ENCODE results near the gene ADGRG3. TPM values are rescaled to one million over a fixed set of nuclear protein-coding genes. Genes with fewer than 3 reads are reported as not detected.

Gene ADGRG3
- total RNA-seq, 1 experiment from 2014 or later: 0.46 TPM

GRCh38 chr16:57645169-57645568 is 22.9 kb upstream of the ADGRG3 start:
- Histone ChIP-seq H3T11ph (ENCODE audit: low read length) (no peak overlapping the region), H3K27me3 (ENCODE audit: insufficient read depth, low read length) (no peaks in the 10 kb centered on the region), H3K23ac (ENCODE audit: insufficient read length, low read depth, low read length) (no peak overlapping the region), H2BK5ac (ENCODE audit: insufficient read length, low read length) (no peak overlapping the region), H3K4ac (ENCODE audit: low read depth, low read length) (no peak overlapping the region), H2BK20ac (ENCODE audit: low read depth, low read length, poor library complexity, severe bottlenecking) (no peak overlapping the region), H4K91ac (ENCODE audit: insufficient read length, low read depth, low read length) (no peak overlapping the region), H3K23me2 (ENCODE audit: insufficient read length, low read depth, low read length, poor library complexity, severe bottlenecking) (no peaks in the 10 kb centered on the region), H3K9ac (ENCODE audit: extremely low read depth, insufficient read length, low read length) (no peak overlapping the region), H3K4me1 (ENCODE audit: insufficient read depth, low read length) (no peaks in the 10 kb centered on the region), H3K18ac (ENCODE audit: insufficient read length, low read depth, low read length) (no peak overlapping the region), H2AK5ac (ENCODE audit: insufficient read length, low read length) (no peak overlapping the region), H4K20me1 (ENCODE audit: control insufficient read depth, insufficient read depth, insufficient read length) (peaks cover 3% of the 10 kb centered on the region), H3K14ac (ENCODE audit: insufficient read depth, low read length) (no peak overlapping the region), H3K9me3 (ENCODE audit: control insufficient read depth, low read depth, low read length) (no peaks in the 10 kb centered on the region), H3K79me2 (ENCODE audit: insufficient read depth, low read length) (no peaks in the 10 kb centered on the region), H3K56ac (ENCODE audit: insufficient read length, low read depth, low read length) (no peak overlapping the region), H2BK12ac (ENCODE audit: insufficient read length, low read depth, low read length) (no peak overlapping the region), H2AFZ (ENCODE audit: low read length) (no peak overlapping the region), H3K79me1 (ENCODE audit: insufficient read depth, low read depth, low read length, poor library complexity, severe bottlenecking) (no peaks in the 10 kb centered on the region), H3K27ac (ENCODE audit: insufficient read length, low read depth, low read length) (no peak overlapping the region), H3K4me2 (ENCODE audit: insufficient read depth, insufficient read length, low read length) (no peak overlapping the region), H4K5ac (ENCODE audit: insufficient read length, low read depth, low read length) (no peak overlapping the region), H2BK15ac (ENCODE audit: low read depth, low read length) (no peak overlapping the region), H2BK120ac (ENCODE audit: low read depth, low read length, poor library complexity, severe bottlenecking) (no peak overlapping the region), H4K8ac (replicated peaks; ENCODE audit: insufficient read length, low read depth, low read length) (no peak overlapping the region)
- H3K9me3 Mint-ChIP-seq: no peaks in the 10 kb centered on the region
- no peak overlapping the region for H3K4me3 Mint-ChIP-seq
- WGBS (ENCODE audit: extremely low coverage, insufficient read length, low lambda C conversion rate): no CpG with 5 or more reads among the region's 10 CpGs
- H3K27me3 Mint-ChIP-seq (ENCODE audit: low read depth): peaks cover 12% of the 10 kb centered on the region
- DNase-seq: no peak
- H3K36me3 Mint-ChIP-seq (ENCODE audit: insufficient read depth in 1 of 3, low read depth in 3 of 3): no peaks in the 10 kb centered on the region
- no peak overlapping the region for H3K27ac Mint-ChIP-seq
- peaks cover 4 to 6% of the 10 kb centered on the region in 2 experiments; a peak in 3 of 4 replicates for H3K4me1 Mint-ChIP-seq
- no peak for TF ChIP-seq CTCF (conservative IDR thresholded peaks at IDR 0.05)
